GM10266 (cell line): Measurements from ENCODE around the gene FRMD6.

ENCODE experiments used
- DNase-seq: peaks from one replicate; pipeline ENCODE4 v3.0.0; 2012; ENCODE audit errors: extremely low spot score
- CTCF ChIP-seq: IDR thresholded peaks from 2 replicates; pipeline ENCODE4 v1.5.1; 2012; ENCODE audit warnings: mild to moderate bottlenecking, low read depth; ENCODE audit not compliant: control insufficient read depth, insufficient read depth; ENCODE audit errors: missing control alignments

Gene FRMD6

GRCh38 chr14:51651388-51652167 lies at the start of gene FRMD6:
Gene FRMD6, plus strand, starts transcription at chr14:51651910. Its CDS starts 37,927 bp downstream, at chr14:51689837.
- peak; percentile 97 for DNase-seq
- TF ChIP-seq CTCF, result peak; percentile 74

GRCh38 chr14:51602310-51602709 lies 49.4 kb upstream of the FRMD6 start:
- DNase-seq, result no peak
- no peak for TF ChIP-seq CTCF

GRCh38 chr14:51603495-51603894 lies 48.2 kb upstream of the FRMD6 start:
- no peak for DNase-seq

GRCh38 chr14:51604073-51604472 lies 47.6 kb upstream of the FRMD6 start:
- DNase-seq, result no peak

More at GRCh38 chr14:51603495-51603894, 48.2 kb upstream of the FRMD6 start:
- no peak for TF ChIP-seq CTCF

GRCh38 chr14:51605575-51605974 lies 46.1 kb upstream of the FRMD6 start:
- no peak for DNase-seq
- no peak for TF ChIP-seq CTCF

More at GRCh38 chr14:51604073-51604472, 47.6 kb upstream of the FRMD6 start:
- TF ChIP-seq CTCF, result no peak

- DNase-seq, result no peak
- TF ChIP-seq CTCF, result no peak
Measured at GRCh38 chr14:51607711-51608110, 44.0 kb upstream of the FRMD6 start.

- no peak for TF ChIP-seq CTCF
- no peak for DNase-seq
Measured at GRCh38 chr14:51609251-51609954, 42.3 kb upstream of the FRMD6 start.
